HCT116 (cell line): ENCODE measurements around the gene NUB1.

Source experiments
- ELF1 ChIP-seq: IDR thresholded peaks from 2 replicates; pipeline ENCODE4 v1.6.1; 2012; ENCODE audit warnings: low read depth, borderline replicate concordance
- EZH2 ChIP-seq: fragments of 200-600 bp; sonication (generic); IDR thresholded peaks from 2 replicates; pipeline ENCODE4 v1.6.1; 2017; ENCODE audit warnings: antibody characterized with exemption, mixed run types
- FOSL1 ChIP-seq: IDR thresholded peaks from 2 replicates; pipeline ENCODE4 v1.6.1; 2012; ENCODE audit warnings: low read depth
- JUND ChIP-seq: IDR thresholded peaks from 2 replicates; pipeline ENCODE4 v1.6.1; 2012
- POLR2A ChIP-seq: IDR thresholded peaks from 2 replicates; pipeline ENCODE4 v1.7.0; 2011; ENCODE audit warnings: borderline replicate concordance; ENCODE audit not compliant: insufficient read depth, insufficient read length; ENCODE audit errors: extremely low read depth
- POLR2AphosphoS5 ChIP-seq: IDR thresholded peaks from 2 replicates; pipeline ENCODE4 v1.6.1; 2011; ENCODE audit warnings: mild to moderate bottlenecking, low read depth, low read length, moderate library complexity
- RAD21 ChIP-seq: IDR thresholded peaks from 2 replicates; pipeline ENCODE4 v1.6.1; 2012; ENCODE audit warnings: low read depth, mild to moderate bottlenecking
- ZNF274 ChIP-seq: fragments of 200-500 bp; sonication (Bioruptor generic); IDR thresholded peaks from 2 replicates; pipeline ENCODE4 v1.6.1; 2014; ENCODE audit warnings: mild to moderate bottlenecking, low read depth, low read length, inconsistent platforms
- TF ChIP-seq, protein P1 (sequence below), 3 experiments: fragments of 200-600 bp in 1 of 3; sonication (generic) in 1 of 3; IDR thresholded peaks in 2 of 3; conservative IDR thresholded peaks in 1 of 3; 2 replicates each; pipeline ENCODE4 v1.5.1; 2012 to 2017; ENCODE audit warnings: low read depth in 2 of 3, low read length in 2 of 3, antibody characterized with exemption in 1 of 3, borderline replicate concordance in 1 of 3, control low read depth in 1 of 3, mild to moderate bottlenecking in 1 of 3, mixed read lengths in 1 of 3, mixed run types in 1 of 3, moderate library complexity in 1 of 3; ENCODE audit not compliant: insufficient read depth in 1 of 3
- TF ChIP-seq, protein P2 (sequence below): IDR thresholded peaks from 2 replicates; pipeline ENCODE4 v1.6.1; 2012

DNA sequence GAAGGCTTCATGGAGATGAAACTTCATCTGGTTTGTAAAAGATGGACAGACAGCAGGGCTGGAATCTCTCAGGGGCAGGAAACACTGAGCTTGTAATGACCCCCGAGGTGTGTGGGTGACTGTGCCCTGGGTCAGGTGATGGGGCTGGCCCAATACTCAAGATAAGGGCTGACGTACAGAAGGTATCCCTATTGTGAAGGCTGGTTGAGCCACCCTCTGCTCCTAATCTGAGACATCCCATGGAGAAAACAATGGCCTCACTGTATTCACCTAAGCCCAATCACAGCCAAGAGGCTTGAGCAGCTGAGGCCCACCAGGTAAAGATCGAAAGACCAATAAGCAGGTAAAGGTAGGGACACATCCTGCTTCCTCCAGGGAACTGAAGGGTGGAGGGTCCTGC lies 34.8 kb upstream of the NUB1 start:
- TF ChIP-seq, protein P1, sequence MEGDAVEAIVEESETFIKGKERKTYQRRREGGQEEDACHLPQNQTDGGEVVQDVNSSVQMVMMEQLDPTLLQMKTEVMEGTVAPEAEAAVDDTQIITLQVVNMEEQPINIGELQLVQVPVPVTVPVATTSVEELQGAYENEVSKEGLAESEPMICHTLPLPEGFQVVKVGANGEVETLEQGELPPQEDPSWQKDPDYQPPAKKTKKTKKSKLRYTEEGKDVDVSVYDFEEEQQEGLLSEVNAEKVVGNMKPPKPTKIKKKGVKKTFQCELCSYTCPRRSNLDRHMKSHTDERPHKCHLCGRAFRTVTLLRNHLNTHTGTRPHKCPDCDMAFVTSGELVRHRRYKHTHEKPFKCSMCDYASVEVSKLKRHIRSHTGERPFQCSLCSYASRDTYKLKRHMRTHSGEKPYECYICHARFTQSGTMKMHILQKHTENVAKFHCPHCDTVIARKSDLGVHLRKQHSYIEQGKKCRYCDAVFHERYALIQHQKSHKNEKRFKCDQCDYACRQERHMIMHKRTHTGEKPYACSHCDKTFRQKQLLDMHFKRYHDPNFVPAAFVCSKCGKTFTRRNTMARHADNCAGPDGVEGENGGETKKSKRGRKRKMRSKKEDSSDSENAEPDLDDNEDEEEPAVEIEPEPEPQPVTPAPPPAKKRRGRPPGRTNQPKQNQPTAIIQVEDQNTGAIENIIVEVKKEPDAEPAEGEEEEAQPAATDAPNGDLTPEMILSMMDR (IDR thresholded peaks at IDR 0.05 in 2 of 3, conservative IDR thresholded peaks at IDR 0.05 in 1 of 3; ENCODE audit: borderline replicate concordance in 1 of 3, insufficient read depth in 1 of 3, low read depth in 2 of 3, low read length in 2 of 3), result no peak
- TF ChIP-seq FOSL1 (no peak), ZNF274 (no peak), POLR2A (no peak), JUND (no peak), EZH2 (no peak), POLR2AphosphoS5 (no peak), ELF1 (no peak), RAD21 (no peak)
- TF ChIP-seq, protein P2, sequence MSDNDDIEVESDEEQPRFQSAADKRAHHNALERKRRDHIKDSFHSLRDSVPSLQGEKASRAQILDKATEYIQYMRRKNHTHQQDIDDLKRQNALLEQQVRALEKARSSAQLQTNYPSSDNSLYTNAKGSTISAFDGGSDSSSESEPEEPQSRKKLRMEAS, result no peak
